ENCODE results near the gene SLC12A2.

DNA sequence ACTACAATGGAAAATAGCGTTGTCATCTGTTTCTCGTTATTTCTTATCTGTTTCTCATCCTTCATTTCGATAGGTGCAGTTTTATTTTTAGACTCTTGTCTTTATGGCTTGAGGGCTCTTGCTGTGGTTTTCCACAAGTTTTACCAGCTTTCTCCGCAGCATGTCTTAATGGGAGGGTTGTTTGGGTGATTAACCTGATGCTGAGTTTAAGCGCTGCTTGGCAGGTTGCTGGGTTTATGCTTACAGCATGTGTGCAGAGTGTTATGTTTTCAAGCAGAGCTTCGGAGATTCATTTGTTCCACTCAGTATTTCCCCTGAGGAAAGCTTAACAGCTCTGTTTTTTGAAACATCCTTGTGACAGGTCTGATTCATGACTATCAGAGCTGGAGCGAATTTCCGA lies 154.0 kb downstream of the SLC12A2 start:
- TF ChIP-seq EZH2 (IDR thresholded peaks at IDR 0.05; ENCODE audit: borderline replicate concordance, low read length): no peak
- TF ChIP-seq, protein P1, sequence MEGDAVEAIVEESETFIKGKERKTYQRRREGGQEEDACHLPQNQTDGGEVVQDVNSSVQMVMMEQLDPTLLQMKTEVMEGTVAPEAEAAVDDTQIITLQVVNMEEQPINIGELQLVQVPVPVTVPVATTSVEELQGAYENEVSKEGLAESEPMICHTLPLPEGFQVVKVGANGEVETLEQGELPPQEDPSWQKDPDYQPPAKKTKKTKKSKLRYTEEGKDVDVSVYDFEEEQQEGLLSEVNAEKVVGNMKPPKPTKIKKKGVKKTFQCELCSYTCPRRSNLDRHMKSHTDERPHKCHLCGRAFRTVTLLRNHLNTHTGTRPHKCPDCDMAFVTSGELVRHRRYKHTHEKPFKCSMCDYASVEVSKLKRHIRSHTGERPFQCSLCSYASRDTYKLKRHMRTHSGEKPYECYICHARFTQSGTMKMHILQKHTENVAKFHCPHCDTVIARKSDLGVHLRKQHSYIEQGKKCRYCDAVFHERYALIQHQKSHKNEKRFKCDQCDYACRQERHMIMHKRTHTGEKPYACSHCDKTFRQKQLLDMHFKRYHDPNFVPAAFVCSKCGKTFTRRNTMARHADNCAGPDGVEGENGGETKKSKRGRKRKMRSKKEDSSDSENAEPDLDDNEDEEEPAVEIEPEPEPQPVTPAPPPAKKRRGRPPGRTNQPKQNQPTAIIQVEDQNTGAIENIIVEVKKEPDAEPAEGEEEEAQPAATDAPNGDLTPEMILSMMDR (conservative IDR thresholded peaks at IDR 0.05 in 1 of 2, IDR thresholded peaks at IDR 0.05 in 1 of 2; ENCODE audit: extremely low read depth in 1 of 2, insufficient read depth in 1 of 2, low read depth in 1 of 2, low read length in 2 of 2): no peak

Measured in mammary epithelial cell (primary cell).